HG03432 (cell line): ENCODE results near the gene MRPL40.
A peak's percentile ranks its signal among the peaks of the same experiment; 100 is the strongest.

Experiments
- ATAC-seq: cut with Tn5 transposase; IDR thresholded peaks from one replicate; pipeline ENCODE4 v1.9.1; 2021; ENCODE audit warnings: mild to moderate bottlenecking, moderate library complexity; ENCODE audit not compliant: unreplicated experiment

MRPL40 gene

DNA sequence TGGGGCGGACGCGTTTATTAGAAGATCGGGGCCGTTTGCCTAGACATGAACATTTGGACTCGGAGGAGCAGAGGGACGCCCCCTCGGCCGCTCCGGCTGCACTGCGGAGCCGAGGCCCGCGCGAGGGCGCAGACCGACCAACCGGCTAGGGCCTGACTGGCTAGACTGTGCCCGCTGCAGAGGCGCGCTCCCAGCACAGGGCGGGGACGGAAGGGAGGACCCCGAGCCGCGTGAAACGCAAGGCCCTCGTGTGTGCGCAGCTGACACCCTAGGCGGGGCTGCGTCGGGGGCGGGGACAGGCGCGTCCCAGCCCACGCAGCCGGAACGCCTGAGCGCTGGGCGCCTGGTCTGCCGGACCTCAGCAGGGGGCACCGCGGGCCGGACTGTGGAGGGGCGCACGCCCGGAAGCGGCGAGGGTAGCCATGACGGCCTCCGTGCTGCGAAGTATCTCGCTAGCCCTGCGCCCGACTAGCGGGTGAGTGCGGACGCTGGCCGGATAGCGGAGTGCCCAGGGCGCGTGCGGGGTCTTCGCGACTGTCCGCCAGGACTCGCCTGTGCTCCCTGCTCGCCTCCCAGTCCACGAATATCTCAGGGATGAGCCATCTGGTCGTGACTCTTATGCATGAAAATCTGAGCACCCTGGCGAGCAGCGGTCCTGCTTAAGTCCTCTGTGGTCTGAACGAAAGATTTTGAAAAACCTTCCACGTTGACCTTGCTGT, at the start of gene MRPL40:
Gene MRPL40 (plus strand): TSS at position 413 of the 719 bp plus-strand sequence. CDS start 10 bp downstream, at position 423.
- peak; percentile 78 for ATAC-seq

DNA sequence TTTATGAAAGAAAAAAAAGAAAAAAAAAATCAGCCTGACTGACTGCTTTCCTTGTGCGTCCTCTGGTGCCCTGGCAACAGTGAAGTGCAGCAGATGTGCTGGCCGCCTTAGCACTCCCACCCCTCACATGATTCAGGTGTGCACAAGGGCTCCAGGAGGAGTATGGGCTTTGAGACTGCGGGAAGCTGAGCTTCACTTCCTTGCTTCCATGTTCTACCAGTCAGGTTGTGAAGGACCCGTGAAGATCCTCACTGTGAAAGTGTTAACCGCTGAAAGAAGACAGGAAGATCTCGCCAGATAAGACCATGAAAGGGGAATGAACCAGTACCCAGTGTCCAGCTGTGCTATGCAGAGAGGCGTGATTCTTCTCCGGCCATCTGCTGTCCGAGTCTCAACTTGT, 49.1 kb upstream of the MRPL40 start:
- no peak for ATAC-seq

DNA sequence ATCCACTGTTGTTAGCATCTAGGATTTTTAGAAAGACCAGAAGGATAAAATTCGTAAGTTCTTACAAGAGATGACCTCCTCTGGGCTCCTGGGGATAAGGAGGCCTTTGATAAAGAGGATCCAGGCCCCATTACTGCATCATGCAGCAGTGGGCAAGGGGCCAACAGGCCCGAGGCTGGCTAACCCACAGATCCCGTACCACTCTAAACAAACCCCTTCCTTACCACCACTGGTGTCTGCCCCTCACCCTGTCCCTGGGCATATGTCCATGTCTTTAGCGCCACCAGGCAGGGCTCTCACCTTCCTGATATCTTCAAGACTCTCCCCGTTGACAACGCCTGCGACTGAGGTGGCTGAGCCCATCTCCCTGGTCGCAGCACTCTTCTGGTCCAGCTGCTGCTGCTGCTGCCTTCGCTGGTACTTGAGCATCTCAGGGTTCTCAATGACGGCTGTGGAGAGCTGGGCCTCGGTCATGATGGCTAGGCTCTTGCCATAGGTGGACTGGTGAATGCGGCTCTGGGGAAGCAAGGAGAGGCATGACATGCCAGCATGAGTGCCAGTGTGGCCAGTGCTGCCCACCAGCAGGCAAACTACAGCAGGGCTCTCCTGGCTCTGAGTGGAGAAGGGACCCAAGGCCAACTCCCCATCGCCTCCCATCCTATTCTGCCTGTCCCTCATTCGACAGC, 47.0 kb upstream of the MRPL40 start:
- no peak for ATAC-seq

DNA sequence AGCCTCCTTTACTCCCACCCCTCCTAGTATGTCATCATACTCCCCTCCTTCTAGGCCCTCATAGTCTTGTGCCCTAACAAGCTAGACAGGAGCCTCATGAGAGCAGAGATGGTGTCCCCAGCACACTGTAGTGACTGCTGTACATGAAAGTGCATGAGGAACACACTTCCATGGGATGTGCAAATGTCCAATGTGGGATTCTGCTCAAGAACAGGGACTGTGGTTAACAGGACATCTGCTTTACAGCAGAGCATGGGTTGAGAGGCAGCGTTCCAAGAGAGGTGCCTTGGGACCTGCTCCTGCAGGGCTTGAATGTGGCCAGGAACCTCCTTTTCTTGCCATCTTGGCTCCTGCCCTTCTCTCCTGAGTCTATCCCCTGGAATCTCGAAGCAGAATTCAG, 46.1 kb upstream of the MRPL40 start:
- ATAC-seq, result no peak

DNA sequence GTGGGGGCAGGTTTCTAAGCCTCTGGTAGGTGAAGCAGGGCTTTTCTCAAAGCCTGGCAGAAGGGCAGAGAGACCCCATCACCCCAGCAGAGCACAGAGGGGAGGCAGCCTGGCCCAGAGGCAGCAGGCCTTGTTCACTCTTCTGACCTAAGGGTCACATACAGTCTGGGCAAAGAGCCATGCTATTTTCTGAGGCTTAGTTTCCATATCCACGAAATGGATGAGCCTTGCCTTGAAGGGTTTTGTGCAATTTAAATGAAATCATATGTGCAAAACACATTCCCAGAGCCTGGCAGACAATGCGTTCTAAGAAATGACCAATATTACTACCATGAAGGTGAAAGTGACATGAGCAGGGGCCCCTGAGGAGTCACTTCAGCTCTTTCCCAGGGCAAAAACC, 45.3 kb upstream of the MRPL40 start:
- no peak for ATAC-seq

DNA sequence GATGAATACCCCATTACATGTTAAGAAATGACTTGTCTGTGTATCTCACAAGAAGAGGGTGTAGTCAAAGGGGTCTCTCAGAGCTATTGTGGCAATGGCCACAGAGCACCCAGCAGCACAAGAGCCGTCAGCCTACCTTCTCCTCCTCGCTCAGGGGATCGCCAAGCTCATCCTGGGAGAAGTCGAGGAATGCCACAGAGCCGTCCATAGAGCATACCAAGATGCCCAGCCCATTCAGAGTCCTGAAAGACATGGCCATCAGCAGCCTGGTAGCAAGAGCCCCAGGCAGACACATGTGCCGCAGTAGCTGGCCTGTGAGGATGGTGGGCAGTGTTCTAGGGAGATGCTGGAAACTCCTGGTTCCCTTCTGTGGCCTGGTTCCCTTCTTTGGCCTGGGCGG, 44.8 kb upstream of the MRPL40 start:
- ATAC-seq, result no peak

DNA sequence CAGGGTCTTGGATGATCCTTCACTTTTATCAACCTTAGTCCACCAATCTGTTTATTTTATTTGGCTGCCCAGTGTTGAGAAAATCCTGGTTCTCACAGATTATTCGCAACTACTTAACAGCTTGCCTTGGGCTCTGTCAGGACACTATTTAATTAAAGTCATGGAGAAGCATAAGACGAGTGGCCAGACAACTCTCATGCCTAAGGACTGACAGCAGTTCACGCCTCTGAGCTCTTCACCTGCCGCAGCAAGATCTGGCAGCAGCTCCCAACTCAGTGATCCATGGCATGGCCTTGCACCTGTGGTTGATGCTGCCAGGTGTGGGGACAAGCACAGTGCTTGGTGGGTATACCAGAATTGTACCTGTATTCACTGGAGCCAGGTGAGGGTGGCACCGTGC, 38.6 kb upstream of the MRPL40 start:
- ATAC-seq, result no peak

DNA sequence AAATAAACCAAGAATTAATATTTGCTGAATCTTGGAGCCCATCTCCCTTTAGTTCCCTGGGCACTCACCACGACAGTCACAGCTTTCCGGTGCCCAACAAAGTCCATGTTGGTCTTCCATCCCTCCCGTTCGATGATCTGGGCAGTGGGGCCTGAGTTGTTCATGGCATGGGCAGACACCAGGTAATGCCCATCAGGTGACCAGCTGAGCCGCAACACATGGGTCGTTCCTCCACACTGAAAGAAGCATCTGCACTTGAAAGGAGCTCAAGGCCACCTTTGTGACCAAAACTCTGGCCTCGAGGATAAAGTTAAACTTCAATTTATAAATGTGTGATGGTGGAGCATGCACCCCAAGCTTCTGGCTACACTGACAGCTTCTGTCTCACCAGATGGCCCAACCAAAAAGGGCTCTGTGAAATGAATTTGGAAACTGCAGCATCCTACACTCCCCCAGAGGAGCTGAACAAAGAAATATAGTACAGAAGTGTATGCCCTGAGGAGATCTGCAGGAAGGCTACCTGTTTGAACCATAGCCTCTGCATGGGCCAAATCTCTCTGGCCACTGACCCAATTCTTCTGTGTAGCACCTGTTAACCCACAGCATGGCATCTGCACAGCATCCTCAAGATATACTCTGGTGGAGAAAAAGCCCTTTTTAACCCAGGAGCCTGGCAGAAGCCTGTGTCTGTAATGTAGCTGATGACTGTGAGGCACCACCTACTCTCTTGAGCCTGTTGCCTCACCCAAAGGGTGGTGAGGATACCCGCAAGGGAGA, 37.9 kb upstream of the MRPL40 start:
- no peak for ATAC-seq

DNA sequence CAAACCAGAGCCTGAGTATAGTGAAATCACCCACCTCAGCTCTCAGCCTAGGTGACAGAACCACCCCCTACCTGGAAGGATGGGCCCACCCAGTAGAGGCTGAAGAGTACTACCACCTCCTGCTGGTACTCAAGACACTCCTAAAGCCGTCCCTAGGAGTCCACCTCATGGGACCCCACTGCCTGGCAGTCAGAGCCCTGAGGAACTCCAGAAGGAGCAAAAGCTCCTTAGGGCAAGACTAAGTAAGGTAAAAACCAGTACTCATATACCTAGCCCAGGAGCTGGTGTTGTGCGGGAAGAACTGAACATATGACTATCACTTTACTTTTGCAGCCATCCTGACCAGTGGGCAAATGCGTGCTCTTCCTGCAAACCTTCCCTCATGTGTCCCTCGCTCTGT, 37.1 kb upstream of the MRPL40 start:
- ATAC-seq, result no peak

DNA sequence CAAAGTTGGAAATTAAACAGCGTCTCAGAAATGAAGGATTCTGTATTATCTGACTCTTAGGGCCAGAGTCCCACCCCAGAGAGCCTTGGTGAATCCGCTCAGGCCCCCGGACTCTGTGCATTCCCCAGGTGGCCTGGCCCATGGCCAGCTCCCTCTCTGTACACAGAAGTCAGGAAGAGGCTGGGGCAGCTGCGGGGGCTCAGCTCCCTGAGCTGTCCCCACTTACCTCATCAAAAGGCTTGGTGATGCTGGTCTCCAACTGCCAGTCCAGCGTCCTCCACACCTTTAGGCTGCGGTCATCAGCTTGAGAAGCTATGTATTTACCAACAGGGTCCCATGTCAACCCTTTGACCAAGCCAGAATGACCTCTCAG, 35.8 kb upstream of the MRPL40 start:
- ATAC-seq, result no peak

DNA sequence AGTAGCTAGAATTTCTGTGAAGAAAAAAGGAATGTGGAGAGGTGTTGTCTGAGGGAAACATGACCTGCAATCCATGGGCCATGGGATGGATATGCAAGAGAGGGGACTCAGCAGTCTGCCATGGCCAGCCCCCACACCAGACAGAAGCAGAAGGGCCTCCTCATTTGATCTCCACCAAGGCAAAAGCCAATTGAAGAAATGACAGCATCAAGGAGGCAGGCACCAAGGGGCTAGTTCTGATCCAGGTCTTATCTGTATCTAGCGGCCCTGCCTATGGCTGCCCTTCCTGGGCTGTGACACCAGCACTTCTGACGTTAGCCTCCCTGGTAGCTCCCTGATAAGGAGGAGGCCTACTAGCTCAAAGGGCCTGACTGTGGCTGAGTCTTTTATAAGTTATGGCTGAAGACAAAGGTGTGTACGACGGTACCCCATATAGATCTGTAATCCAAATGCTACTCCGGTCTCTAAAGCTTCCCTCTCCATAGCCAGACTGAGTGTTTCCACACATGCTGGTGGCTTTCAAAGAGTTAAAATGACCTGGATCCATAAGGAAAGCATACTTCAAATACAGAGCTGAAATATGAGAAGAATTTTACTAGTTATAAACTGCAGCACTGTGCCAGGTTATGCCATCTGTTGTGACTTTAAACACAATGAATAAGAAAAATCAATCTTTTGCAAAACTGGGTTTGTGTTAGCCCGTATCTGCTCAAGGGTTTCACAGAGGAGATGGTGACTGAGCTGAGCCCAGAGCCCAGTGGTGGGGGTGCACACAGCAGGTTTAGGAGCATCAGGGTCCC, 35.2 kb upstream of the MRPL40 start:
- no peak for ATAC-seq

DNA sequence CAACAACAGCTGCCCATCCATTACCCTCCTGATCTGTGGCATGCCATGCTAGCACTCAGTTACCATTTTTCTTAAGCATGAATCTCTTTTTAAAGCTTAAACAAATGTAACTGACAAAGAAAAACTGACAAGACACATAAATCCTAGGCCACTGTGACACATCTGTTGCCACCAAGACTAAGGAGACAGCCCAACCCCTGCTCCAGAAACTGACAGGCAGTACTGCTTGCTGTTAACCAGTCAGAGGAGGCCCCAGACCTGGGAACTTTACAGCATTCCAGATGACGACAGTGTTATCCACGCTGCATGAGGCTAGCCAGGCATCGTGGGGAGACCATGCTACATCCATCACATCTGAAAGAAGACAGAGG, 34.6 kb upstream of the MRPL40 start:
- ATAC-seq, result no peak

DNA sequence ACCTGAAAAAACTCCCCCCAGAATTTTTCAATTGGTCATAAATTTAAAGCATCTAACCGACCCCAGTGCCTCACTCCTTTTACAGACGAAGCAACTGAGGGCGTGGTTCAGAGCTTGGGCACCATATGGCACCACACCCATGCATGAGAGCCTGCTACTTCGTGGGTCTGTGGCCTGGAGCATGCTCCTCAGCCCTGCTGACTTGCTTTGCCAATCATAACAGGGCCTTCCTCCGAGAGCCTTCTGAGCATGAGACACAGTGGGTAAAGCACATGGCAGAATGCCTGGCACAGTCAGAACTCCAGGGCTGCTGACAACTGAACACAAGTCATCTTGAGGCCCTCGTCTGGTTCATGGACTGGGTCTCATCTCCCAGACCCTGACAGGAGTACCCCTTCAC, 34.1 kb upstream of the MRPL40 start:
- no peak for ATAC-seq

DNA sequence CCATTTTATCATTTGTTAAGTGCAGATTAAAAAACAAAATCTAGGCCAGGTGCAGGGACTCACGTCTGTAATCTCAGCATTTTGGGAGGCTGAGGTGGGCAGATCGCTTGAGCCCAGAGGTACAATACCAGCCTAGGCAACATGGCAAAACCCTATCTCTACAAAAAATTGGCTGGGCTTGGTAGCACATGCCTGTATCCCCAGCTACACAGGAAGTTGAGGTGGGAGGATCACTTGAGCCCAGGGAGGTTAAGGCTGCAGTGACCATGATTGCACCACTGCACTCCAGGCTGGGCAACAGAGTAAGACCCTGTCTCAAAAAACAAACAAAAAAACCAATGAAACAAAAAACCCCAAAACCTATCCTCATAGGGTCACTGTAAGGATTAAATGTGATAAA, 33.7 kb upstream of the MRPL40 start:
- ATAC-seq, result no peak

DNA sequence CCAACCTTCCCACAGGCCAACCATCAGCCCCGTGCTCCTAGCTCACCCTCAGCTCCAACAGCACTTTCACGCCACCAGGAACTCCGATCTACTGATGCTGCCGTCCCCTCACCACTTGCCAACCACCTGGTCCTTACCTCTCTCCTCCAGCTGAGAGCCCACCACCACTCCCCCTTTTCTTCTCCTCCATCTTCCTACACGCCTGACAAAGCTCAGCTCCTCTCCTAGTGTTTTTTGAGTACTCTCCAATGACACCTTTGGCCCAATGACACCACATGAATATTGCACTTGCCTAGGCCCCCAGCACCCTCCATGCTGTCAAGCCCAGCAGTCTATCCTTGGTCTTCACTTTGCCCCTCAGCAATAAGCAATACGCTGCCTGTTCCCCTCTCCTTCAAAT, 31.5 kb upstream of the MRPL40 start:
- no peak for ATAC-seq

DNA sequence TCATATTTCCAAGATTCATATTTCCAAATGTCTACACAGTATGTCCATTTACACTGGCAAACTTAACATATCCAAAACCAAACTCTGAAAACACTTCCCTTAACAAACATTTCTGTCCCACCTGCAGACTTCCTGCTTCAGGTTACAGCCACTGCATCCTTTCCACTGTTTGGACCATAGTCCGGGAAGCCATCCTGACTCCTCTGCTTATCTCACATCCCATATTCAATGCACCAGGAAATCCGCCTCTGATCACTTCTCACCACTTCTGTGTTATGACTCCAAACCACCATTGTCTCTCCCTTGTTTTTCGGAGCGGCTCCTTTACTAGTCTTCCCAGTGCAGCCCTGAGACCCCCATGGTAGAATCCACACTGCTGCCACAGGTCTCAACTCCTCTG, 30.9 kb upstream of the MRPL40 start:
- no peak for ATAC-seq

DNA sequence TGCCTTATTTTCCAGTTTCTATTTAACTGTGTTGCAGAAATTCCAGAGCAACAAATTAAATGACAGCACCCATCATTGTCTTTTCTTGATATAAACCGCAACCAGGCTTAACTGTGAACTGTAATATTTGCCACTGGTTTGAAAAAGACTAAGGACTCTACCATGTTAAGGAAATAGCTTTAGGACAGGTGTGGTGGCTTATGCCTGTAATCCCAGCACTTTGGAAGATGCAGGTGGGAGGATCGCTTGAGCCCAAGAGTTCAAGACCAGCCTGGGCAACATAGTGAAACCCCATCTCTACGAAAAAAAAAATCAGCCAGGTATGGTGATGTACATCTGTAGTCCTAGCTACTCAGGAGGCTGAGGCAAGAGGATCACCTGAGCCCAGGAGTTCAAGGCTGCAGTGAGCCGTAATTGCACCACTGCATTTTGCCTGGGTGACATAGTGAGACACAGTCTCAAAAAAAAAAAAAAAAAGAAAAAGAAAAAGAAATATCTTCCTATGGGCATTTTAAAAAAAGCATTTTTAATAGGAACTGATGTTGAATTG, 29.6 kb upstream of the MRPL40 start:
- no peak for ATAC-seq

DNA sequence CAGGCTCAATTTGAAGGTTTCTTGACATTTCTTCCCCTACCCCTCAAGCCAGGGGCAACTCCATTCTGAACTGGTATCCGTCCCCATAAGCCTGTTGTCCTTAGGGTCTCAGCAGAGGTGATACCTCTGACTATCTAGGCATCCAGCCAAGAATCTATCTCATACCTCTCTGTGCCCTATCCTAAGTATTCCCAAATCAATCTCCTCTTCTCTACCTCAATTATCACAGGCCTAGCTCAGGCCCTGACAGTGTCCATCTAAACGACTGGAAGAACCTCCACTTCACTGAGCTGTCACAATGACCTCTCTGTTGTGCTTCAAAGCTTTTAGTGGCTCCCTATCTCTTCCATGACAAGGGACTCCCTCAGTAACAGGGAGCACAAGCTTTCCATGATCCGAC, 27.7 kb upstream of the MRPL40 start:
- no peak for ATAC-seq

DNA sequence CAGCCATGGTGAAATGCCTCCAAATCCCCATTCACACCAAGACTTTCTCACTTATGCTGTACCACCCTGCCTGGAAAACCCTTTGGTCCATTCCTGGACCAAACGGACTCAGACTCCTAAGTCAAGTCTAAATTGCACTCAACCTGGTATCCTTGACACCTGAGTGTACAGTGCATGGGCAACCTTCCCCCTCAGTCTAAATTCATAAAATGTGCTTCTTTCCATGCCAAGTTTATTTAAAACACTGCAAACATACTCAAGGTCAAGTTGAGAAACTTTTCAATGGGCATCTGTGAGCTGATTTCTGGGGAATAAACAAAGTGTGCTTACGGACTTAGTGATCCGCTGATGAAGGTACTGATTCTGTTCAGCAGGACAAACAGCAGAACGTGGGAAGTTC, 27.2 kb upstream of the MRPL40 start:
- ATAC-seq, result no peak

DNA sequence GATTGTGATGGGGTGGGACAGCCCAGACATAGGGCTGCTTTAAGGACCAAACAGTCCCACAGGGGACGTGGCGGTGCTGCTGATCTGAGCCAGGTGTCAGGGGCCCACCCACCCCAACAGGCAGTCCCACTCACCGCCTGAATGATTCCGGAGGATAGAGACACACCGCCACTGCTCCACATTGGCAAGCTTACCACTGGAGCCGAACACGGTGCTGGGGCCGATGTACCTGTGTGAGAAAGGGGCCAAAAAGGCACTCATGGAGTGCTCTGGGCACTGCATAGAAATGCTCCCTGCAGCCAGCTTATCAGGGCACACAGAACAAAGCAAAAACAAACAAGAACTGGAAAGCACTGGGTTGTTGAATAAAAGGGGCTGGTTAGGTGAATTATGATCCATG, 26.7 kb upstream of the MRPL40 start:
- no peak for ATAC-seq

DNA sequence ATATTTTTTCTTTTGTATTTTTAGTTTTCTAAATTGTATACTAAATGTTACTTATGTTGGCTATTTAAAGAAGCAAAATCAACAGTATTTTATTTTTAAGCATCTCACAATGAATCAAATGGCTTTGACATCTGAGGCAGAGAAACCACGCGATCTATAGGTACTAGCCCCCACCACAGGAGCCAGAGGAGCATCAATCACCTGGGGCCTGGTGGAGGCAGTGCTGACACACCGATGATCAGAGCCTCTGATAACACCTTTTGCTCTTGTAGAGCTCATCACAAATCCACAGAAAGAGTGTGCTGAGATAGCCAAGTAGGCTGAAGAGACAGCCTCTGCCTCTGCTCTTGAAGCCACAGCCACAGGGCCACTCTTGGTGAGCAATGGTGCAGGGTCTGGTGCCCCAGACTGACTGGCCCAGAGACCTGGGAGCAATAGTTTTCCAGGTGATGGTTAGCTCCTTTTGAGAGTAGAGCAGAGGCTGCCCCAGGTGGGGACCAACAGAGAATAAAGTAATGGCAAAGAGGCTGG, 26.0 kb upstream of the MRPL40 start:
- no peak for ATAC-seq
